Mesodermal cell (in vitro differentiated cells): ENCODE data around the gene GEMIN5.

Experiments
- H3K27ac ChIP-seq: 2 replicates; pipeline ENCODE4 v1.7.0; 2013; ENCODE audit warnings: mild to moderate bottlenecking, low read depth, low read length, moderate library complexity; ENCODE audit not compliant: severe bottlenecking
- H3K36me3 ChIP-seq: 2 replicates; pipeline ENCODE4 v1.7.1; 2013; ENCODE audit warnings: mild to moderate bottlenecking, low read length, moderate library complexity; ENCODE audit not compliant: control insufficient read depth, insufficient read depth
- H3K4me1 ChIP-seq: one replicate; pipeline ENCODE4 v1.7.1; 2013; ENCODE audit warnings: mild to moderate bottlenecking, low read length; ENCODE audit not compliant: insufficient read depth, control insufficient read depth, poor library complexity, severe bottlenecking
- H3K4me3 ChIP-seq: 2 replicates; pipeline ENCODE4 v1.7.0; 2013; ENCODE audit warnings: low read length, control low read depth, mild to moderate bottlenecking; ENCODE audit not compliant: insufficient read depth, poor library complexity, severe bottlenecking; ENCODE audit errors: extremely low read depth
- H3K9me3 ChIP-seq: 2 replicates; pipeline ENCODE4 v1.7.1; 2013; ENCODE audit warnings: mild to moderate bottlenecking, low read length, moderate library complexity; ENCODE audit not compliant: control insufficient read depth
- WGBS, 2 experiments: methylation state at CpG; one replicate each; pipeline ENCODE4 v1.1.5; 2013; ENCODE audit warnings: missing lambda C conversion rate in 2 of 2; ENCODE audit not compliant: insufficient coverage in 2 of 2; 5-methylcytosine and 5-hydroxymethylcytosine counted together

Gene GEMIN5

DNA sequence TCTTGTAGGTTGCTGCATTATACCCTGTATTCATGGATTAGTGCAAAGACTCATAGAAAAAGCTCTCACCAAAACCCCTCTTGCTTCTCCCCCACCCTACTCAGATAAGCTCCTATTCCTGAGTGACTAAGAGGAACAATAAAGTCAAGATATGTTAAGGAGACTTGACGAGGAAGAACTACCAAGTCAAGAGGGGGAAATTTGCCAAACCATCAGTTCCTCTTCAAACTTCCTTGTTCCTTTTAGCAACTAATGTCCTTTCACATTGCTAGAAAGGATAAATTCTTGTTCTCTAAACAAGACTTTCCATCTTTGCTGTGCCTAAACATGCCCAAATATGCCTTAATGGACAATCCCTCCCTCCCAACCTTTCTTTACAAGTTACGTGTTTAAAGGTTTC is 52.6 kb downstream of the GEMIN5 start:
- H3K36me3 ChIP-seq: peaks cover 62% of the 10 kb centered on the region
- no peak overlapping the region for H3K4me3 ChIP-seq
- no peak overlapping the region for H3K27ac ChIP-seq
- H3K9me3 ChIP-seq: peaks cover 35% of the 10 kb centered on the region
- H3K4me1 ChIP-seq: no peaks in the 10 kb centered on the region
- whole genome bisulfite sequencing, 2 experiments: 89 to 100% methylated on average over 1 of the region's 2 CpGs

DNA sequence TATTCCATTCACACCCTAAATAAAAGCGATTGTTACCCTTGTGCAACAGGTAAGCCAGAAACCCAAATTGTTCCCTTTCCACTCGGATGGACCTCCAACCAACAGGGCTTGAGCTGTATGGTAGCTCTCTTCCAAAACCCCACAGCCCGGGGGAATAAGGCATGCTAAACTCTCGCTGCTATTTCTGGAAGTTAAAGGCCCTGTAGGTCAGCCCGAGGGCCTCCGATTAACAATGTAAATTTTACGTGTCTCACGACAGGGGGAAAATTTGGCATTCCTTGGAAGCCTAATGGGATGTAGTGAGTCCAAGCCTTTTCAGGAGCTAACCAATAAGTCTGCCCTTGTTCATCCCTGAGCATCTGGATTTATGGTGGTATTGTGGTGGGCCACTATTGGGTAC is 53.6 kb downstream of the GEMIN5 start:
- 89 to 92% methylated on average over 7 to 8 of the region's 8 CpGs for whole genome bisulfite sequencing, 2 experiments
- H3K36me3 ChIP-seq: peaks cover 52% of the 10 kb centered on the region

DNA sequence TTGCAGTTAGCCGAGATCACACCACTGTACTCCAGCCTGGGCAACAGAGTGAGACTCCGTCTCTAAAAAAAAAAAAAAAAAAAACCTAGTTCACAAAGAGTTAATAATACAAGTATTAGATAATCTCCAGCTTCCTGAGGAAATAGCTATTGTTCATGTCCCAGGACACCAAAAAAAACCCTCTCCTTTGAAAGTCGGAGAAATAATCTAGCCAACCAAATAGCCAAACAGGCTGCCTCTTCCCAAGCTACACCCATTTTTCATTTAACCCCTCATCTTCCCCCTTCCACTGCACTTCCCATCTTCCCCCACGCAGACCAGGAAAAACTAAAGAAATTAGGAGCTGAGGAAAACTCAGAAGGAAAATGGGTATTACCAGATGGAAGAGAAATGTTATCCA is 56.0 kb downstream of the GEMIN5 start:
- peaks cover 43% of the 10 kb centered on the region for H3K9me3 ChIP-seq
- WGBS, 2 experiments: 83 to 89% methylated on average over 1 of the region's 4 CpGs
- H3K4me3 ChIP-seq: no peak overlapping the region
- no peaks in the 10 kb centered on the region for H3K4me1 ChIP-seq
- no peak overlapping the region for H3K27ac ChIP-seq
- peaks cover 42% of the 10 kb centered on the region for H3K36me3 ChIP-seq

More for the DNA sequence above, 53.6 kb downstream of the GEMIN5 start:
- peaks cover 39% of the 10 kb centered on the region for H3K9me3 ChIP-seq
- H3K4me3 ChIP-seq: no peak overlapping the region
- no peaks in the 10 kb centered on the region for H3K4me1 ChIP-seq
- H3K27ac ChIP-seq: no peak overlapping the region

- 96 to 97% methylated on average over 13 of the region's 14 CpGs for WGBS, 2 experiments
- Histone ChIP-seq H3K4me3 (no peak overlapping the region), H3K27ac (no peak overlapping the region), H3K4me1 (no peaks in the 10 kb centered on the region), H3K36me3 (peaks cover 45% of the 10 kb centered on the region), H3K9me3 (peaks cover 21% of the 10 kb centered on the region)
These were observed 59.2 kb downstream of the GEMIN5 start for GRCh38 chr5:154878642-154879335.

DNA sequence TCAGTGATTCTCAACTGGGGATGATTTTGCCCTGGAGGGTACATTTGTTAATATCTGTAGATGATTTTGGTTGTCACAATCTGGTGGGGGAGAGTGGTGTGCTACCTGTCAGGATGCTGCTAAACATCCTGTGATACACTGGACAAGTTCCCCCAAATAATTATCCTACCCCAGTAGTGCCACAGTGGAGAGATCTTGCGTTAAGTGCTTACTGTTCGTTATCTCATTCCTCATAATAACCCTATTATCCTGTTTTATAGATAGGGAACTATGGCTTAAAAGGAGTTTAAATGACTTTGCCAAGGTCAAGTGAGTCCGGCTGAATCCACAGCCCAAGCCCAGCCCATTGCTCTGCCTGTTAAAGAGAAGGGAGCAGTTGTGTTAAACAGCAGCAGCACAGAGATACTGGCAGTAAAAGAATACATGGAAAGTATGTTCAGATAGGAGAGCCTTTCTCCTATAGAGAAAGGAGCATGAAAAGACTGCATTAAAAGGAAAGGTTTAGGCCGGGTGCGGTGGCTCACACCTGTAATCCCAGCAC is 64.2 kb downstream of the GEMIN5 start:
- H3K9me3 ChIP-seq: peaks cover 12% of the 10 kb centered on the region
- 89 to 95% methylated on average over 3 of the region's 5 CpGs for WGBS, 2 experiments
- H3K27ac ChIP-seq: no peak overlapping the region

GRCh38 chr5:154871734-154872133 is 66.3 kb downstream of the GEMIN5 start:
- H3K9me3 ChIP-seq: no peaks in the 10 kb centered on the region
- no peak overlapping the region for H3K4me3 ChIP-seq
- WGBS, 2 experiments: 100% methylated on average over 3 of the region's 4 CpGs
- H3K4me1 ChIP-seq: no peaks in the 10 kb centered on the region
- H3K36me3 ChIP-seq: peaks cover 87% of the 10 kb centered on the region
- H3K27ac ChIP-seq: no peak overlapping the region

More for the DNA sequence above, 64.2 kb downstream of the GEMIN5 start:
- Histone ChIP-seq H3K4me3 (no peak overlapping the region), H3K36me3 (peaks cover 89% of the 10 kb centered on the region), H3K4me1 (no peaks in the 10 kb centered on the region)

GRCh38 chr5:154868702-154869101 is 69.3 kb downstream of the GEMIN5 start:
- H3K36me3 ChIP-seq: peaks cover 87% of the 10 kb centered on the region
- H3K27ac ChIP-seq: no peak overlapping the region
- no peaks in the 10 kb centered on the region for H3K4me1 ChIP-seq
- 82 to 100% methylated on average over 2 to 3 of the region's 5 CpGs for WGBS, 2 experiments
- H3K4me3 ChIP-seq: no peak overlapping the region
- no peaks in the 10 kb centered on the region for H3K9me3 ChIP-seq

DNA sequence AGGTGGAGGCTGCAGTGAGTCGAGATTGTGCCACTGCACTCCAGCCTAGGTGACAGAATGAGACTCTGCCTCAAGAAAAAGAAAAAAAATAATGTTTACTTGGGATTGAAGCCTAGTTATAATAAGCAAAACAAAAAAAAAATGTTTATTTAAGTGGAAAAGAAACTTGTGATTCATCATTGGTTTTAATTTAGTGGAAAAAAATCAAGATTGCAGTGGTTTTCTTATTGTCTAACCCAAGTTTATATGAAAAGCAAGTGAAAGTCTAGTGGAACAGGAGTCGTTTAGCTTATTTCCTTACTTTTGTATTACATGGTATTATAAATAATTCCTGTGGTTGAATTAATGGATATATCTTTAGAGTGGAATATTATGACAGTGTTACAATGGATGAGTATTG is 71.2 kb downstream of the GEMIN5 start:
- WGBS, 2 experiments: 100% methylated on average over 1 of the region's 2 CpGs; no CpG with 5 or more reads in 1 of the 2 experiments
- H3K27ac ChIP-seq: no peak overlapping the region
- H3K36me3 ChIP-seq: peaks cover 87% of the 10 kb centered on the region

GRCh38 chr5:154865466-154866184 is 72.4 kb downstream of the GEMIN5 start:
- no peak overlapping the region for H3K27ac ChIP-seq
- no peak overlapping the region for H3K4me3 ChIP-seq
- H3K4me1 ChIP-seq: peaks cover 3% of the 10 kb centered on the region
- H3K36me3 ChIP-seq: peaks cover 78% of the 10 kb centered on the region
- H3K9me3 ChIP-seq: no peaks in the 10 kb centered on the region
- 93 to 97% methylated on average over 3 to 4 of the region's 5 CpGs for WGBS, 2 experiments

More for the DNA sequence above, 71.2 kb downstream of the GEMIN5 start:
- Histone ChIP-seq H3K9me3 (no peaks in the 10 kb centered on the region), H3K4me3 (no peak overlapping the region), H3K4me1 (no peaks in the 10 kb centered on the region)

- WGBS, 2 experiments: 91 to 100% methylated on average over 3 to 4 of the region's 7 CpGs
- Histone ChIP-seq H3K4me3 (no peak overlapping the region), H3K27ac (no peak overlapping the region), H3K4me1 (peaks cover 11% of the 10 kb centered on the region), H3K36me3 (peaks cover 58% of the 10 kb centered on the region), H3K9me3 (no peaks in the 10 kb centered on the region)
These were observed 74.5 kb downstream of the GEMIN5 start for GRCh38 chr5:154863291-154864080.
